Astrocyte (in vitro differentiated cells and primary cell): Measurements from ENCODE around the gene BMP7. TPM values are rescaled to one million over a fixed set of nuclear protein-coding genes. Genes with fewer than 3 reads are reported as not detected.

Experiments used
- DNase-seq: peaks from one replicate; pipeline ENCODE4 v3.0.0-alpha.2; 2010; ENCODE audit warnings: low read depth
- FAIRE-seq: peaks from 2 replicates; lab custom pipeline; 2011; peaks lifted over from hg19 to GRCh38; lab: Jason Lieb, UNC
- H2AFZ ChIP-seq: 2 replicates; pipeline ENCODE4 v1.6.0; 2012; ENCODE audit warnings: low read depth, low read length, inconsistent platforms
- H3K27ac ChIP-seq: 2 replicates; pipeline ENCODE4 v1.5.1; 2011; ENCODE audit warnings: low read depth, low read length, inconsistent platforms
- H3K27me3 ChIP-seq: 2 replicates; pipeline ENCODE4 v1.6.0; 2011; ENCODE audit warnings: low read length, inconsistent platforms; ENCODE audit not compliant: insufficient read depth
- H3K36me3 ChIP-seq: 2 replicates; pipeline ENCODE4 v1.5.1; 2011; ENCODE audit warnings: low read length, inconsistent platforms; ENCODE audit not compliant: insufficient read depth
- H3K4me1 ChIP-seq: 2 replicates; pipeline ENCODE4 v1.5.1; 2011; ENCODE audit warnings: low read length, inconsistent platforms; ENCODE audit not compliant: insufficient read depth
- H3K4me2 ChIP-seq: 2 replicates; pipeline ENCODE4 v1.6.0; 2012; ENCODE audit warnings: low read length, inconsistent platforms
- H3K4me3 ChIP-seq: 2 replicates; pipeline ENCODE4 v1.5.1; 2011; ENCODE audit warnings: low read depth, mild to moderate bottlenecking, low read length, inconsistent platforms; ENCODE audit not compliant: insufficient read depth
- H3K79me2 ChIP-seq: 2 replicates; pipeline ENCODE4 v1.6.0; 2012; ENCODE audit warnings: mild to moderate bottlenecking, low read length, inconsistent platforms; ENCODE audit not compliant: insufficient read depth
- H3K9ac ChIP-seq: 2 replicates; pipeline ENCODE4 v1.6.0; 2012; ENCODE audit warnings: mild to moderate bottlenecking, low read length, inconsistent platforms
- H3K9me3 ChIP-seq: 2 replicates; pipeline ENCODE4 v1.5.1; 2012; ENCODE audit warnings: low read depth, mild to moderate bottlenecking, low read length, inconsistent platforms; ENCODE audit not compliant: insufficient read depth
- H4K20me1 ChIP-seq: 2 replicates; pipeline ENCODE4 v1.6.0; 2012; ENCODE audit warnings: low read length, inconsistent platforms; ENCODE audit not compliant: insufficient read depth
- H3K27ac Mint-ChIP-seq: one replicate; pipeline ENCODE4 v1.8.0; 2021; ENCODE audit warnings: mild to moderate bottlenecking, mixed read lengths; ENCODE audit not compliant: unreplicated experiment
- H3K27me3 Mint-ChIP-seq: one replicate; pipeline ENCODE4 v1.8.0; 2021; ENCODE audit warnings: low read depth, mixed read lengths; ENCODE audit not compliant: unreplicated experiment
- H3K36me3 Mint-ChIP-seq: one replicate; pipeline ENCODE4 v1.8.0; 2021; ENCODE audit warnings: low read depth, mixed read lengths; ENCODE audit not compliant: unreplicated experiment
- H3K4me1 Mint-ChIP-seq: one replicate; pipeline ENCODE4 v1.8.0; 2021; ENCODE audit warnings: low read depth, mixed read lengths; ENCODE audit not compliant: unreplicated experiment
- H3K4me3 Mint-ChIP-seq: one replicate; pipeline ENCODE4 v1.8.0; 2021; ENCODE audit warnings: mild to moderate bottlenecking, moderate library complexity, mixed read lengths; ENCODE audit not compliant: unreplicated experiment
- H3K9me3 Mint-ChIP-seq: one replicate; pipeline ENCODE4 v1.8.0; 2021; ENCODE audit warnings: mild to moderate bottlenecking, mixed read lengths; ENCODE audit not compliant: unreplicated experiment
- EZH2 ChIP-seq: IDR thresholded peaks from 2 replicates; pipeline ENCODE4 v1.6.1; 2012; ENCODE audit warnings: mild to moderate bottlenecking, low read length, inconsistent platforms; ENCODE audit not compliant: insufficient read depth
- total RNA-seq: library from RNA; stranded (reverse); gene quantifications from 2 replicates; pipeline ENCODE4 v1.2.1, GENCODE V29; 2021
- TF ChIP-seq, protein P1 (sequence below): IDR thresholded peaks from 2 replicates; pipeline ENCODE4 v1.5.1; 2011; ENCODE audit warnings: low read depth, mild to moderate bottlenecking, inconsistent platforms, low read length, moderate library complexity; ENCODE audit not compliant: insufficient read depth

Gene BMP7
- total RNA-seq, 1 donor from 2014 or later: 15.3 TPM

DNA sequence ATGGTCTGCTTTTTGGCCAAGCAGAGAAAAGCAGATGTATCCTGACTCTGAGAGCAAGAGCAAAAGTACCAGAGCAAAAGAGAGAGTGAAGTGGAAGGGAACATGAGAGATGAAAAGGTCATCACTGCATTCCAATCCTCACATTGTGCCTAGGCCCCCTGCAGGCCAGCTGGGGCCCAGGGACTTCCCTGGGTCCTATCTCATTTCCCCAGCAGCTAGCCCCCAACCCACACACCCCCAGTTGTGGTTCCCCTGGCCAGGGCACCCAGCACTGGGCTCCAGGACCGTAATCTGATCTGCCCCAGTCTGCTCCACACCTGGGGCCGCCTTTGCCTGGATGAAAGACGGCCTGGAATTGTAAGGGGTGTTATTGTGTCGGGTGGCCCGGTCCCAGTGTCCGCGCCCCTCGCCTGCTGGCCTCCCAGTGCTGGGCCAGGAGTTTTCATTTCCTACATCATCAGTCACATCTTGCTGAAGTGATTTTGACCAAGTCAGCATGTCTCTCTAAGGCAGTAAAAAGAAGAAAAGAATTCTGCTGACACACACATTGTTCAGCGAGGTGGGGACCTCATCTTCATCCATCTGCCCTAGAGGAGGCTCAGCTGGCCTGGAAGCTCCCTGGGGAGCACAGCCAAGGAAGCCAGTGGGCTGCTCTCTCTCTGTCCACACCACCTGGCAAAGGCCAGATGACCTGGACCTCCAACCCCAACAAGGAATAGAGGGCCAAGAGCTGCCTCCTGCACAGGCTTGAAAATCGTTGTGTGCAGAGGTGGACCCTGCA, 4.0 kb upstream of the BMP7 start:
- H3K79me2 ChIP-seq: no peaks in the 10 kb centered on the region
- TF ChIP-seq, protein P1, sequence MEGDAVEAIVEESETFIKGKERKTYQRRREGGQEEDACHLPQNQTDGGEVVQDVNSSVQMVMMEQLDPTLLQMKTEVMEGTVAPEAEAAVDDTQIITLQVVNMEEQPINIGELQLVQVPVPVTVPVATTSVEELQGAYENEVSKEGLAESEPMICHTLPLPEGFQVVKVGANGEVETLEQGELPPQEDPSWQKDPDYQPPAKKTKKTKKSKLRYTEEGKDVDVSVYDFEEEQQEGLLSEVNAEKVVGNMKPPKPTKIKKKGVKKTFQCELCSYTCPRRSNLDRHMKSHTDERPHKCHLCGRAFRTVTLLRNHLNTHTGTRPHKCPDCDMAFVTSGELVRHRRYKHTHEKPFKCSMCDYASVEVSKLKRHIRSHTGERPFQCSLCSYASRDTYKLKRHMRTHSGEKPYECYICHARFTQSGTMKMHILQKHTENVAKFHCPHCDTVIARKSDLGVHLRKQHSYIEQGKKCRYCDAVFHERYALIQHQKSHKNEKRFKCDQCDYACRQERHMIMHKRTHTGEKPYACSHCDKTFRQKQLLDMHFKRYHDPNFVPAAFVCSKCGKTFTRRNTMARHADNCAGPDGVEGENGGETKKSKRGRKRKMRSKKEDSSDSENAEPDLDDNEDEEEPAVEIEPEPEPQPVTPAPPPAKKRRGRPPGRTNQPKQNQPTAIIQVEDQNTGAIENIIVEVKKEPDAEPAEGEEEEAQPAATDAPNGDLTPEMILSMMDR: no peak
- no peak for TF ChIP-seq EZH2
- peaks cover 51% of the 10 kb centered on the region for H3K27me3 ChIP-seq
- no peaks in the 10 kb centered on the region for H3K4me1 ChIP-seq
- Mint-ChIP-seq H3K27me3 (peaks cover 70% of the 10 kb centered on the region), H3K4me3 (no peak overlapping the region), H3K4me1 (no peaks in the 10 kb centered on the region), H3K9me3 (peaks cover 4% of the 10 kb centered on the region), H3K36me3 (peaks cover 3% of the 10 kb centered on the region), H3K27ac (no peak overlapping the region)
- no peak overlapping the region for H3K27ac ChIP-seq
- FAIRE-seq (no peak), DNase-seq (no peak)
- no peak overlapping the region for H3K9ac ChIP-seq
- H3K36me3 ChIP-seq: no peaks in the 10 kb centered on the region
- H3K4me2 ChIP-seq: no peak overlapping the region
- H4K20me1 ChIP-seq: no peaks in the 10 kb centered on the region
- no peak overlapping the region for H3K4me3 ChIP-seq
- H3K9me3 ChIP-seq: no peaks in the 10 kb centered on the region
- no peak overlapping the region for H2AFZ ChIP-seq

- no peaks in the 10 kb centered on the region for H3K9me3 ChIP-seq
- no peak overlapping the region for H2AFZ ChIP-seq
- H3K36me3 ChIP-seq: no peaks in the 10 kb centered on the region
- Mint-ChIP-seq H3K36me3 (peaks cover 3% of the 10 kb centered on the region), H3K4me3 (peak overlapping the region; percentile 20), H3K9me3 (peaks cover 2% of the 10 kb centered on the region), H3K27me3 (peaks cover 65% of the 10 kb centered on the region), H3K4me1 (no peaks in the 10 kb centered on the region), H3K27ac (no peak overlapping the region)
- H3K4me1 ChIP-seq: no peaks in the 10 kb centered on the region
- no peak for DNase-seq
- no peaks in the 10 kb centered on the region for H3K79me2 ChIP-seq
- H3K27me3 ChIP-seq: peaks cover 53% of the 10 kb centered on the region
- no peak overlapping the region for H3K27ac ChIP-seq
- no peak for TF ChIP-seq EZH2
- TF ChIP-seq, protein P1: no peak
- H3K4me3 ChIP-seq: no peak overlapping the region
- FAIRE-seq: no peak
- no peaks in the 10 kb centered on the region for H4K20me1 ChIP-seq
- no peak overlapping the region for H3K4me2 ChIP-seq
- no peak overlapping the region for H3K9ac ChIP-seq
Measured at GRCh38 chr20:57269148-57269984, 2.9 kb upstream of the BMP7 start.
